ENCODE results near the gene CCNT2. TPM values are rescaled to one million over a fixed set of nuclear protein-coding genes. Genes with fewer than 3 reads are reported as not detected.
"Not testable (repeated sequence)": the region's sequence is repeated elsewhere in the genome, so short reads cannot be mapped to it uniquely, and the experiment has no call there.

The CCNT2 gene
- total RNA-seq, 2 experiments from 2014 or later, result 48.3 to 50.3 TPM

DNA sequence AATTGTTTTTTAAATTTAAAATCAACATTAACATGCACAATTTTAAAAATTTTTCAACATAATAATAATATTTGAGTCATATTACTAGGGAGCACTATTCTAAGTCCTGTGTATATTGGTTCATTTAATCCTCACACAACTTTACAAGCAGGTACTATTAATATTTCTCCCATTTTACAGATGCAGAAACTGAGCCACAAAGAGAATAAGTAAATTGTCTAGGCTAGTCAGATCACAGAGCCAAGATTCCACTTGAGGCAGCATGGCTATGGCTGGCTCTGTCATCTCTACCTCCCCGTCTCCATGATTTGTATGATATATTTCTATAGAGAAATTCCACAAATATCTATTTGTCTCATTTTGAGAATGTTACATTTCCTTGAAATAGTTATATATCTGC lies 15.1 kb downstream of the CCNT2 start:
- Mint-ChIP-seq H3K27ac (no peak overlapping the region), H3K27me3 (no peaks in the 10 kb centered on the region), H3K36me3 (peaks cover 24% of the 10 kb centered on the region), H3K4me1 (peaks cover 34% of the 10 kb centered on the region), H3K9me3 (no peaks in the 10 kb centered on the region), H3K4me3 (no peak overlapping the region)
- POLR2A ChIA-PET, result no interaction called here
- DNase-seq, result no peak
- no peak for ATAC-seq (ENCODE audit: low read depth)

DNA sequence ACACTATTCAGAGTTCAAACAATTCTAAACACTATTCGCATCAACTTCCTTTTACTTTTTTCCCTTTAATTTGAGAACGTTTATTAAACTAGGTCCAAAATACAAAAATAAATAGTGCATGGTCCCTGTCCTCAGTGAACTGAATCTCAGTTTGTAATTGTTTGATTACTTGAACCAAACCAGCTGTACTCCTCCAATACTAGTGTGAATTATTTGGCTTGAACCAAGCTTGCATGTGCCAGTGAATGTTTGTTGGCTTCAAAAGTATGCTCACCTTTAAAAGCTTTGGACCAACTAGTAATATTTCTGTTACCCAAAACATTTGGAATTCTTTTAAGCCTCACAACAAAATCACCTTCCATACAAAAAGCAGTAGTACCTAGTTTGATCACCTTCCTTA lies 15.5 kb downstream of the CCNT2 start:
- Mint-ChIP-seq H3K36me3 (peaks cover 25% of the 10 kb centered on the region), H3K27me3 (no peaks in the 10 kb centered on the region), H3K27ac (no peak overlapping the region), H3K9me3 (no peaks in the 10 kb centered on the region), H3K4me3 (peak overlapping the region; percentile 1), H3K4me1 (peaks cover 34% of the 10 kb centered on the region)
- POLR2A ChIA-PET, result no interaction called here
- no peak for ATAC-seq (ENCODE audit: low read depth)
- DNase-seq, result no peak

DNA sequence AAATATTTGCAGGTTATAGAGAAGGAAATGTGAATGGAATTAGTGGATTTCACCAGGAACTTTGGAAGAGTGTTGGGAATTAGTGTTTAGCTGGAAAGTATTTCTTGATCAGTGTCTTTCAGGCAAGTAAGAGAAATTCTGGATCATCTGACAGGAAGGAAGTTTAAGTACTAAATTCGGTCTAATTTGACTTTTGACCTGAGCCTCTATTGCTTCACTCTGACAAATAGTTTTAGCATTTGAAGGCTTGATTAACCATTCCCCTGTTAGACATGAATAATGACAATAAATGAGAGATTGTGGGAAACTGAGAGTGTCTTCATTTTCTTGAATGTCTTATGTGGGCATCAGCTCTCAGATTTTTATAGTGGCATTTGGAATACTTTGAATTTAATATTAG lies 16.0 kb downstream of the CCNT2 start:
- H3K36me3 Mint-ChIP-seq, result peaks cover 28% of the 10 kb centered on the region
- POLR2A ChIA-PET, result no interaction called here
- H3K27me3 Mint-ChIP-seq, result no peaks in the 10 kb centered on the region
- DNase-seq (no peak), ATAC-seq (ENCODE audit: low read depth) (no peak)
- peaks cover 34% of the 10 kb centered on the region for H3K4me1 Mint-ChIP-seq
- H3K9me3 Mint-ChIP-seq, result no peaks in the 10 kb centered on the region
- H3K4me3 Mint-ChIP-seq, result peak overlapping the region; percentile 1
- no peak overlapping the region for H3K27ac Mint-ChIP-seq

DNA sequence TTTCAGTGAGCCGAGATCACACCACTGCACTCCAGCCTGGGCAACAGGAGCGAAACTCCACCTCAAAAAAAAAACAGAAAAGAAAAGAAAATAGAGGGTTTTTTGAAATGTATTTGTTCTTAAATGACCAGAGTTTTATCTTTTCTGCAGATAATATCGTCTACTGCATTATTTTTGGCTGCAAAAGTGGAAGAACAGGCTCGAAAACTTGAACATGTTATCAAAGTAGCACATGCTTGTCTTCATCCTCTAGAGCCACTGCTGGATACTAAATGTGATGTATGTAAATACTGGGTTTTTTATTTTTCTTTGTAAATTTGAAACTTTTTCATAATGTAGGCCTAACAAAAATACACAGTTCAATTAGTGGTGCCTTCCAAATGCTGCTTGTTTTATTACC lies 18.1 kb downstream of the CCNT2 start:
- Mint-ChIP-seq H3K9me3 (no peaks in the 10 kb centered on the region), H3K27me3 (no peaks in the 10 kb centered on the region), H3K4me1 (peaks cover 27% of the 10 kb centered on the region), H3K4me3 (no peak overlapping the region), H3K36me3 (peaks cover 30% of the 10 kb centered on the region), H3K27ac (no peak overlapping the region)
- POLR2A ChIA-PET, result no interaction called here
- ATAC-seq (ENCODE audit: low read depth) (no peak), DNase-seq (no peak)

DNA sequence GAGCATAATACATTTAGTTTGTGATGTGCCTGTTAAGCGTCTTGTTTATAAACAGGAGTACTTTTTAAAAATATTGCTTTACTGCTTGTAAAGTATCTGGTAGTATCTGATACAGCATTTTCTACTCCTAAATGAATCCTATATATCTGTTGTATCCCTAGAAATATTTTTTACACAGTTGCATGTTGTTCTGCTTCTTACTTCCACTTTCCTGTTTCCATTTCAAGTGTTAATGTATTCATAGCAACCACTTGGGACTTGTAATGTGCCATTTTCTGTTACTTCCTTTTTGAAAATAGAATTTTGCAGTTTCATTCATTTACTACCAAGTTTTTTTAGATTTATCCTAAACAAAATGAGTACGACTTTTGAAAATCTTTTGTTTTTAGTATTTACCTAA lies 24.9 kb downstream of the CCNT2 start:
- H3K27me3 Mint-ChIP-seq, result no peaks in the 10 kb centered on the region
- no peak for ATAC-seq (ENCODE audit: low read depth)
- no peak overlapping the region for H3K4me3 Mint-ChIP-seq
- POLR2A ChIA-PET, result no interaction called here
- DNase-seq, result no peak
- H3K36me3 Mint-ChIP-seq, result peaks cover 48% of the 10 kb centered on the region
- no peak overlapping the region for H3K27ac Mint-ChIP-seq
- peaks cover 10% of the 10 kb centered on the region for H3K4me1 Mint-ChIP-seq
- no peaks in the 10 kb centered on the region for H3K9me3 Mint-ChIP-seq

DNA sequence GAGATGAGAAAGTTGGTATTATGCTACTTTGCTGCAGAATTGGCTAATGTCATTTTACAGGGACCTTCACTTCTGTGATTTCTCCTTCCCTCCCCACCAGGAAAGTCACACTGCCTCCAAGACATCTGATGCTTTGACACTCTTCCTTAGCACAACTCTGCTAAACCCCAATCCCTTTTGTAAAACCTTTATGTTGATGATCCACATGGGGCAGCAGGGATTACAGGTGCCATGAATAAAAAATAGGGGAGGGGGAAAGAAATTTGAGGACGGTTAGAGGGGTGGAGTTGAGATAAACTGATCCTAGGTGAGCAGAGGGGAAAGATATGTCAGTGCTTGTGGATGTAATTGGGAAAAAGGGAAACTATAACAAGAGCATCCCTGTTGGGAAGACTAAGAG lies 26.4 kb downstream of the CCNT2 start:
- Mint-ChIP-seq H3K36me3 (peaks cover 45% of the 10 kb centered on the region), H3K4me1 (peaks cover 13% of the 10 kb centered on the region), H3K4me3 (no peak overlapping the region), H3K27me3 (no peaks in the 10 kb centered on the region), H3K9me3 (no peaks in the 10 kb centered on the region), H3K27ac (no peak overlapping the region)
- no peak for DNase-seq
- POLR2A ChIA-PET, result no interaction called here
- no peak for ATAC-seq (ENCODE audit: low read depth)

DNA sequence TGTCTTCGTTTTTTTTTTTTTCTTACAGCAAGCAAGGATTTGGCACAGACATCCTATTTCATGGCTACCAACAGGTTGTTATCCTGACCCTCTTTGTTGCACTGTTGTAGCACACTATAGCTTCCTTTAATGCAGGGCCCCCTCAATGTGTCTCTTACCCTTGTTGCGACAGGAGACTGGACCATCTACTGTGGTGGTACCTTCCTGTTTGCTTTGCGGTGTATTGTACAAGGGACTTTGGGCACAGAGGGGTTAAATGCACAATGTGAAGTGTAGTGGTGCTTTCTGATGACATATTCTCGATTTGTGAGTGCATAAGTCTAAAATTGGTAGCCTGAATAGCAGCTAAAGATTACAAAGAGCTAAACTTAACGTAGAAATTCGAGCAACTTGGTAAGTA lies 27.5 kb downstream of the CCNT2 start:
- no peaks in the 10 kb centered on the region for H3K9me3 Mint-ChIP-seq
- no peaks in the 10 kb centered on the region for H3K27me3 Mint-ChIP-seq
- no peak for ATAC-seq (ENCODE audit: low read depth)
- no peak for DNase-seq
- H3K4me1 Mint-ChIP-seq, result peaks cover 19% of the 10 kb centered on the region
- H3K27ac Mint-ChIP-seq, result no peak overlapping the region
- no peak overlapping the region for H3K4me3 Mint-ChIP-seq
- peaks cover 45% of the 10 kb centered on the region for H3K36me3 Mint-ChIP-seq
- POLR2A ChIA-PET, result no interaction called here

DNA sequence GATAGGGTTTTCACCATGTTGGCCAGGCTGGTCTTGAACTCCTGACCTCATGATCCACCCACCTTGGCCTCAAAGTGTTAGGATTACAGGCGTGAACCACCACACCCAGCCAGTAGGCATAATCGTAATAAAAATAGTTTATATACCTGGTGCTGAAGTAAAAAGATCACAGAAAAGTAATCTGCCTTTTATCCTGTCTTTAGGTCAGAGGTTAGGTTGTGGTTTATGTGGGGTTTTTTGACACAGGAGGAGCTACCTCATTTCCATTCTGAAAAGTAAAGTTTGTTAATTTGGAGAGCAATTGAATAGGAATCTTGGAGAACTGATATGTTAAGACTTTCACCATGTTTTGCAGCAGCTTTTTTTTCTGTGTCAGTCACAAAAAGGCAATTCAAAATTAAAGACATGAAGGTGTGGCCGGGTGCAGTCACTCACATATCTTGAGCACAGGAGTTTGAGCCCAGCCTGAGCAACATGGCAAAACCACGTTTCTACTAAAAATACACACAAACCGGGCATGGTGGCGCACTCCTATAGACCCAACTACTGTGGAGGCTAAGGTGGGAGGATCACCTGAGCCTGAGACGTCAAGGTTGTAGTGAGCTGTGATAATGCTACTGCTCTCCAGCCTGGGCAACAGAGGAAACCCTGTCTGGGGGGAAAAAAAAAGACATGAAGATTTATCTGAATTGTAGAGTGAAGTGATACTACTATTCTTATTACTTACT lies 31.5 kb downstream of the CCNT2 start:
- DNase-seq (no peak), ATAC-seq (ENCODE audit: low read depth) (peak; percentile 60)
- Mint-ChIP-seq H3K9me3 (no peaks in the 10 kb centered on the region), H3K4me1 (peaks cover 22% of the 10 kb centered on the region), H3K27ac (peak overlapping the region; percentile 49), H3K4me3 (no peak overlapping the region), H3K36me3 (peaks cover 58% of the 10 kb centered on the region), H3K27me3 (no peaks in the 10 kb centered on the region)
- POLR2A ChIA-PET, result no interaction called here

DNA sequence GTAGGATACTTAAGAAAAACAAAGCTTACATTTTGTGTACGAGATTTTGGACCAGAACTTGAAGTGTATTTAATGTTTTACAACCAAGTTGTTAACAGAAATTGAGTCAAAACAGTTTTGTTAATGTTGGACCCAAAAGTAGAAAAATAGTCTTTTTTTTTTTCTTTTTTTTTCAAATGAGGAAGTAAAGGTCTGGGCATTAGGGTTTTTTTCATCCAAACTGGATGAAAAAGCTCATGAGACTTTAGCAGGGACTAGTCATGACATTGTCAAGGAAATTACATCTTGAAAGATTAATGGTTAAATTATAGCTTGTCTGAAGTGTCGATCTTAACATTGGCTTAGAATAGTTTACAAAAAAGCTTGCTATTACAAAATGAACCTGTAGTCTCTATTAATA lies 32.3 kb downstream of the CCNT2 start:
- H3K36me3 Mint-ChIP-seq, result peaks cover 53% of the 10 kb centered on the region
- H3K9me3 Mint-ChIP-seq, result no peaks in the 10 kb centered on the region
- peaks cover 20% of the 10 kb centered on the region for H3K4me1 Mint-ChIP-seq
- no peak overlapping the region for H3K4me3 Mint-ChIP-seq
- H3K27ac Mint-ChIP-seq, result no peak overlapping the region
- DNase-seq (no peak), ATAC-seq (ENCODE audit: low read depth) (no peak)
- POLR2A ChIA-PET, result interaction anchor here (0.7 kb wide), 1 partner anchor 137 kb away, joined by 3 read pairs; no protein-coding TSS in a partner anchor
- H3K27me3 Mint-ChIP-seq, result no peaks in the 10 kb centered on the region

DNA sequence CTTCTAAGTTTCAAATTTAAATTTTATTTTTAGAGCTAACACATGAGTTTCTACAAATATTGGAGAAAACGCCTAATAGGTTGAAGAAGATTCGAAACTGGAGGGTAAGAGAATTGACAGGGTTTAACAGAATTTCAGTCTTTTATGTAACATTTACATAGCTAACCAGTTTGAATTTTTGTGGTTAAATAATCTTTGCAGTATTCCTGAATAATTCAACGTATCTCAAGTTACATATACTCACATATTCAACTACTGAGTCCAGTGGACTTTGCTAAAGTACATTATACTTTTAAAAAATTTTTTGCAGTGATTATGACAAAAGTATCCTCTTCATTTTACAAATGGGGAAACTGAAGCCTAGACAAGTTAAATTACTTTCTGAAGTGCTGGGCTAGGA lies 34.0 kb downstream of the CCNT2 start:
- Mint-ChIP-seq H3K4me3 (no peak overlapping the region), H3K27ac (no peak overlapping the region), H3K36me3 (peaks cover 53% of the 10 kb centered on the region), H3K9me3 (no peaks in the 10 kb centered on the region), H3K27me3 (no peaks in the 10 kb centered on the region), H3K4me1 (peaks cover 17% of the 10 kb centered on the region)
- no peak for DNase-seq
- POLR2A ChIA-PET, result no interaction called here
- no peak for ATAC-seq (ENCODE audit: low read depth)

DNA sequence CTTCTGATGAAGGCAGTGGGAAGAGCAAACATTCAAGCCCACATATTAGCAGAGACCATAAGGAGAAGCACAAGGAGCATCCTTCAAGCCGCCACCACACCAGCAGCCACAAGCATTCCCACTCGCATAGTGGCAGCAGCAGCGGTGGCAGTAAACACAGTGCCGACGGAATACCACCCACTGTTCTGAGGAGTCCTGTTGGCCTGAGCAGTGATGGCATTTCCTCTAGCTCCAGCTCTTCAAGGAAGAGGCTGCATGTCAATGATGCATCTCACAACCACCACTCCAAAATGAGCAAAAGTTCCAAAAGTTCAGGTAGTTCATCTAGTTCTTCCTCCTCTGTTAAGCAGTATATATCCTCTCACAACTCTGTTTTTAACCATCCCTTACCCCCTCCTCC lies 35.4 kb downstream of the CCNT2 start:
- H3K27ac Mint-ChIP-seq, result no peak overlapping the region
- no peak for ATAC-seq (ENCODE audit: low read depth)

DNA sequence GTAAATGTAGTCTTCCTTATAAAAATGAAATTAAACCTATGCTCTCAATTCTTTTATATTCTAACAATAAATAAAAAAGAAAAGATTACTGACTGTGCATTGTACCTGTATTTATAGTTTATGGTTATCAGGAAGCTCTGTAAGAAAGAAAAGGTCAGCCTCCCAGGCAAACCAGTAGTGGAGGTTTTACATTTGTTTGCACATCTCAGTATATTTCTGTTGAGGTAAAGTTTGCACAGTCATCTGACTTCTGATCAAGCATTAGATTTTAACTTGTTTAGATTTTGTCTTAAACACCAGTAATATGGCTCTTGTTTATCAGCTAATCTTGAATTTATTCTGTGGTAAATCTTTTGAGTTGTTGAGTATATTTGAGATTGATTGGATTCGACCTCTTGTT lies 37.1 kb downstream of the CCNT2 start:
- peaks cover 42% of the 10 kb centered on the region for H3K36me3 Mint-ChIP-seq
- H3K27ac Mint-ChIP-seq, result no peak overlapping the region
- DNase-seq (no peak), ATAC-seq (ENCODE audit: low read depth) (no peak)
- POLR2A ChIA-PET, result no interaction called here
- H3K4me1 Mint-ChIP-seq, result peaks cover 6% of the 10 kb centered on the region
- H3K9me3 Mint-ChIP-seq, result no peaks in the 10 kb centered on the region
- no peak overlapping the region for H3K4me3 Mint-ChIP-seq
- no peaks in the 10 kb centered on the region for H3K27me3 Mint-ChIP-seq

More for the DNA sequence above, 35.4 kb downstream of the CCNT2 start:
- DNase-seq, result no peak
- Mint-ChIP-seq H3K4me1 (peaks cover 17% of the 10 kb centered on the region), H3K4me3 (no peak overlapping the region), H3K27me3 (no peaks in the 10 kb centered on the region), H3K9me3 (no peaks in the 10 kb centered on the region), H3K36me3 (peaks cover 47% of the 10 kb centered on the region)
- POLR2A ChIA-PET, result no interaction called here

DNA sequence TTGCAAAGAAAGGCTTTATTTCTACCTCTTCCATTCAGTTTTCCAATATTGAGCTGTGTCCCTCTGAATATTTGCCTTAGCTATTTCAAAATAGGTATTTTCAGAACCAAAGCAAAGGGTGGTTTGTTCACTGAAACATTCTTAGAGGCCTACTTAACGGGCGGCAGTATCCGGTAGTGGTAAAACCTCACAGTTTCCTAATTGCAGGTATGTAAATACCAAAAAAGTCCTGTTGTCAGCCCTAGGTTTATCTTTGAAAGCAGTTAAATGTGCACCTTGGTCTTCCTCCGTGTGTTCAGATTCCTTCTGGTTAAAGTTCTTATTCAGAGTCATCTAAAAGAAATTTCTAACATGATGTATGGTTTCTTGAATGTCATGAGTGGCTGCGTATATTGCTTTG lies 38.9 kb downstream of the CCNT2 start:
- Mint-ChIP-seq H3K4me1 (peaks cover 6% of the 10 kb centered on the region), H3K36me3 (peaks cover 39% of the 10 kb centered on the region), H3K9me3 (no peaks in the 10 kb centered on the region), H3K27me3 (no peaks in the 10 kb centered on the region), H3K27ac (no peak overlapping the region), H3K4me3 (no peak overlapping the region)
- DNase-seq, result no peak
- POLR2A ChIA-PET, result no interaction called here
- ATAC-seq (ENCODE audit: low read depth), result no peak

DNA sequence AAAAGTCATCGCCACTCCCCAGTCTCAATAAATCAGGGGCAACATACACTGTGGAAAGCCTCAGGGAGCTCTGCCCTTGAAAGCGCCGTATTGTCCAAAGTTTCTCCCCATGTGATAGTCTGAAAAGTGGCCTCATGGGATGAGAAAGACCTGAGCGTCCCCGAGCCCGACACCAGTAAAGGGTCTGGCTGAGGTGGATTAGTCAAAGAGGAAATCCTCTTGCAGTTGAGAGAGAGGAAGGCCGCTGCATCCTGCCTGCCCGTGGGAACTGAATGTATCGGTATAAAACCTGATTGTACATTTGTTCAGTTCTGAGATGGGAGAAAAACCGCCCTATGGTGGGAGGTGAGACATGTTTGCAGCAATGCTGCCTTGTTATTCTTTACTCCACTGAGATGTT lies 48.5 kb downstream of the CCNT2 start:
- POLR2A ChIA-PET; H3K4me3 Mint-ChIP-seq; ATAC-seq (ENCODE audit: low read depth); DNase-seq; H3K27me3 Mint-ChIP-seq; H3K4me1 Mint-ChIP-seq; H3K36me3 Mint-ChIP-seq; H3K27ac Mint-ChIP-seq: not testable (repeated sequence)
- peaks cover 20% of the 10 kb centered on the region for H3K9me3 Mint-ChIP-seq

All from activated naive CD8-positive, alpha-beta T cell treated with anti-CD3 and anti-CD28 coated beads, Interleukin-2, amount 10 ng/mL, durations not matched to agents 7 days and 5 days (primary cell).